Endometrial microvascular endothelial cells (primary cell): ENCODE measurements around the gene GMNN. TPM values are rescaled to one million over a fixed set of nuclear protein-coding genes. Genes with fewer than 3 reads are reported as not detected.
"Not testable (repeated sequence)": the region's sequence is repeated elsewhere in the genome, so short reads cannot be mapped to it uniquely, and the experiment has no call there.

Experiments
- in situ Hi-C: cut with HindIII; loops from 2 replicates; pipeline ENCODE4 v1.10.0; 2017; ENCODE audit warnings: low sequenced_read_pairs, low pct_unique_long_range_greater_than_20kb; ENCODE audit errors: inconsistent ontology term
- total RNA-seq: library from RNA; depleted of rRNA; stranded (reverse); fragments of >200 nt; gene quantifications from one replicate; pipeline ENCODE4 v1.2.3, GENCODE V29; 2015; ENCODE audit errors: inconsistent ontology term

Gene GMNN
- total RNA-seq = 32.7 TPM

DNA sequence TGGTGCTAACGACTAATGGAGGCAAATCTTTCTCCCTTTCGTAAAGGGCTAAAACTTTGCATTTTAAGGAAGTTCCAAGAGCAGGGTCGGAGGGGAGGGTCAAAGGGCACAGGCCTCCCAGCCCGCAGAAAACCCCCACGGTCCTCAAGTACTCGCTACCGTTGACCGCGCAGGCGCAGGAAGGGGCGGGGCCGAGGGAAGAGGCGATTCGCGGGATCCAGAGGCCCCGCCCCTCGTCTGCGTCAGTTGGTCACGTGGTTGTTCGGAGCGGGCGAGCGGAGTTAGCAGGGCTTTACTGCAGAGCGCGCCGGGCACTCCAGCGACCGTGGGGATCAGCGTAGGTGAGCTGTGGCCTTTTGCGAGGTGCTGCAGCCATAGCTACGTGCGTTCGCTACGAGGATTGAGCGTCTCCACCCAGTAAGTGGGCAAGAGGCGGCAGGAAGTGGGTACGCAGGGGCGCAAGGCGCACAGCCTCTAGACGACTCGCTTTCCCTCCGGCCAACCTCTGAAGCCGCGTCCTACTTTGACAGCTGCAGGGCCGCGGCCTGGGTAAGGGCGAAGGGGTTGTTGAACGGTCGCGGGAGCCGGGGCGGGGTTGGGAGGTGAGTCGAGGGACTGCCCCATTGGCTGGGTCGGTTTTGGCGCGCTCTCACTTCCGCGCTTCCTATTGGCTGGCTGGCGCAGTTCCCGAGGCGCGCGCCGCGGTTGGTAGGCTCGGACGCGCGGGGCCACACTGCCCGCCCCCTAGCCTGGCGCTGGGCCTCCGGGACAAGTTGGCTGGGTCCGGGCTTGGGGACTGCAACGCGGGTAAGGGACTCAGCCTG, at the start of gene GMNN:
Gene GMNN (plus strand): TSS at position 242 of the 824 bp plus-strand sequence. CDS start 2,310 bp downstream, outside the sequence.
- in situ Hi-C loops = loop anchor here (10.0 kb wide), 1 partner anchor 50 kb away; no protein-coding TSS in a partner anchor

DNA sequence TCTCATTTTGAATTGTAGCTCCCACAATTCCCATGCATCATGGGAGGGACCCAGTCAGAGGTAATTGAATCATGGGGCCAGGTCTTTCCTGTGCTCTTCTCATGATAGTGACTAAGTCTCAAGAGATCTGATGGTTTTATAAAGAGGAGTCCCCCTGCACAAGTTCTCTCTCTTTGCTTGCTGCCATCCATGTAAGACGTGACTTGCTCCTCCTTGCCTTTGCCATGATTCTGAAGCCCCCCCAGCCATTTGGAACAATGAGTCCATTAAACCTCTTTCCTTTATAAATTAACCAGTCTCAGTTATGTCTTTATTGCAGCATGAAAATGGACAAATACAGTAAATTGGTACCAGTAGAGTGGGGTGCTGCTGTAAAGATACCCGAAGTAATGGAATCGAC, 44.1 kb upstream of the GMNN start:
- in situ Hi-C loops = not testable (repeated sequence)

DNA sequence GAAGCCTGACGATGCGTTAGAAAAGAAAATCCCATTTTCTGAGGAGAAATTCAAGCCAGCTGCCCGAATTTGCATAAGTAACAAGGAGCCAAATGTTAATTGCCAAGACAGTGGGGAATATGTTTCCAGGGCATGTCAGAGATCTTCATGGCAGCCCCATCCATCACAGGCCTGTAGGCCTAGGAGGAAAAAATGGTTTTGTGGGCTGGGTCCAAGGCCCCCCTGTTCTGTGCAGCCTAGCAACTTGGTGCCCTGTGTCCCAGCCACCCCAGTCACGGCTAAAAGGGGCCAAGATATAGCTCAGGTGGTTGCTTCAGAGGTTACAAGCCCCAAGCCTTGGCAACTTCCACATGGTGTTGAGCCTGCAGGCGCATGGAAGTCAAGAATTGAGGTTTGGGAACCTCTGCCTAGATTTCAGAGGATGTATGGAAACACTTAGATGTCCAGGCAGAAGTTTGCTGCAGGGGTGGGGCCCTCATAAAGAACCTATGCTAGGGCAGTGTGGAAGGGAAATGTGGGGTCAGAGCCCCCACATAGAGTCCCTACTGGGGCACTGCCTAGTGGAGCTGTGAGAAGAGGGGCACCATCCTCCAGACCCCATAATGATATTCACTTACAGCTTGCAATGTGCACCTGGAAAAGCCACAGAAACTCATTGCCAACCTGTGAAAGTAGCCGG, 43.1 kb upstream of the GMNN start:
- in situ Hi-C loops = not testable (repeated sequence)

DNA sequence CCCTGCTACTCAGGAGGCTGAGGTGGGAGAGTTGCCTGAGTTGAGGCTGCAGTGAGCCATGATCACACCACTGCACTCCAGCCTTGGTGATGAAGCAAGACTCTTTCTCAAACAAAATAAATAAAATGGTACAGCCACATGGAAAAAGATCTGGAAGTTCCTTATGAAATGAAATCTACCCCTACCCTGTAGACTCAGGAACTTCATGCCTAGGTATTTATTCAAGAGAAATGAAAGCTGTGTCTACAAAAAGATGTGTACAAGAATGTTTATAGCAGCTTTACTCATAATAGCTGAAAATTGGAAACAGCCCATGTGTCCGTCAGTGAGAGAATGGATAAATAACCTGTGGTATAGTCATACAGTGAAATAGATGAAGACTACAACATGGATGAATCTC, 40.6 kb upstream of the GMNN start:
- in situ Hi-C loops = no loop called here

DNA sequence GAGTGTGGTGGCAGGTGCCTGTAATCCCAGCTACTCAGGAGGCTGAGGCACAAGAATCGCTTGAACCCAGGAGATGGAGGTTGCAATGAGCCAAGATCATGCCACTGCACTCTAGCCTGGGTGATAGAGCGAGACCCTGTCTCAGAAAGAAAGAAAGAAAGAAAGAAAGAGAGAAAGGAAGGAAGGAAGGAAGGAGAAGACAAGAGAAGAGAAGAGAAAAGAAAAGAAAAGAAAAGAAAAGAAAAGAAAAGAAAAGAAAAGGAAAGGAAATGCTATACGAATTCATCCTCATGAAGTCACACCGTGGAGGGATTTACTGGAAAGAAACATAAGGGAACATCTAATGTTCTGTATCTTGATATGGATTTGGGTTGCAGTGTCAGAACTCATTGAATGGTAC, 40.0 kb upstream of the GMNN start:
- in situ Hi-C loops = not testable (repeated sequence)

DNA sequence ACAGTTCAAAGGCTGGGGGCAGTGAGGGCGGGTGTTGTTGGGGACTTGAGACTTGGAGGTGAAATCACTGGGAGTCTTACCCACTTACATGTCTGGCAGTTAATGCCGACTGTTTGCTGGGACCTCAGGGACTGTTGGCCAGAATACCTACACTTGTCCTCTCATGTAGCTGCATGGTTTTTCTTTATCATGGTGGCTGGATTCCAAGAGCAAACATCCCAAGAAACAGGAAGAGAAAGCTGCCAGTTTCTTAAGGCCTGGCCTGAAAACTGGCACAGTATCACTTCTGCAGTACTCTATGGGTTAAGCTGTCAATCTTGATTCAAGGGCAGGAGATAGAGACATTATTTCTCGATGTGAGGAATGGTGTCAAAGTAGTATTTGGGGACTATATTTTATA, 36.0 kb upstream of the GMNN start:
- in situ Hi-C loops = no loop called here

DNA sequence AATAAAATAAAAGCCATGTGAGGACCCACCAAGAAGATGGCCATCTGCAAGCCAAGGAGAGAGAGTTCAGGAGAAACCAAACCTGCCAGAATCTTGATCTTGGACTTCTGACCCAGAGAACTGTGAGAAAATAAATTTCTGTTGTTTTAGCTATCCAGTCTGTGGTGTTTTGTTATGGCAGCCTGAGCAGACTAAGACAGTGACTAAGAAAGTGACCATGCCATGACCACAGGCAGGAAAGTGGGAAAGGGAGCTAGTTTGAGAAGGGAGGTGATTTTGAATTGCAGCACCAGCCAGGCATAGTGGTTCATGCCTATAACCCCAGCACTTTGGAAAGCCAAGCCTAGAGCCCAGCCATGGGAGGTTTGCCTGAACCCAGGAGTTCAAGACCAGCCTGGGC, 33.9 kb upstream of the GMNN start:
- in situ Hi-C loops = no loop called here

DNA sequence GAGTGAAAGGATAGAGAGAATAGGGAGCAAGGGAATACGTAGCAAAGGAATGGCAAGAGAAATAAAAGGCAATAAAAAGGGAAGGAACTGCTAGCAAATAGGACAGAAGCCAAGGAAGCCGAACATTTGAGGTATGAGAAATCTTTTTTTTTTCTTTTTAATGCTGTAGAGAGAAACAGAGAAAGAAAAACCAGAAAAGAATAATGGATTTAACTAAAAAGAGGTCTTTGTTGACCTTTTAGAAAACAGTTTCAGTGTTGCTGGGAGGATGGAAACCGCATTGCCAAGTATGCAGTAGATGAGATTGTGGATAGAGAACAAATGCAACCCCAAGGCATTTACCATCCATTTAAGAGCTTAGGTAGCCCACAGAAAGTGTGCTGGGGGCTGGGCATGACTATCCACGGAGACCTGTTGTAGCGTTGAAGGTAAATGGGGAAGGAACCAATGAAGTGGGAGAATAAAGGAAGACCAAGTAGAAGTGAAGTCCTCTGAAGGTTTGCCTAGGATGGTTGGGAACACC, 32.5 kb upstream of the GMNN start:
- in situ Hi-C loops = no loop called here

DNA sequence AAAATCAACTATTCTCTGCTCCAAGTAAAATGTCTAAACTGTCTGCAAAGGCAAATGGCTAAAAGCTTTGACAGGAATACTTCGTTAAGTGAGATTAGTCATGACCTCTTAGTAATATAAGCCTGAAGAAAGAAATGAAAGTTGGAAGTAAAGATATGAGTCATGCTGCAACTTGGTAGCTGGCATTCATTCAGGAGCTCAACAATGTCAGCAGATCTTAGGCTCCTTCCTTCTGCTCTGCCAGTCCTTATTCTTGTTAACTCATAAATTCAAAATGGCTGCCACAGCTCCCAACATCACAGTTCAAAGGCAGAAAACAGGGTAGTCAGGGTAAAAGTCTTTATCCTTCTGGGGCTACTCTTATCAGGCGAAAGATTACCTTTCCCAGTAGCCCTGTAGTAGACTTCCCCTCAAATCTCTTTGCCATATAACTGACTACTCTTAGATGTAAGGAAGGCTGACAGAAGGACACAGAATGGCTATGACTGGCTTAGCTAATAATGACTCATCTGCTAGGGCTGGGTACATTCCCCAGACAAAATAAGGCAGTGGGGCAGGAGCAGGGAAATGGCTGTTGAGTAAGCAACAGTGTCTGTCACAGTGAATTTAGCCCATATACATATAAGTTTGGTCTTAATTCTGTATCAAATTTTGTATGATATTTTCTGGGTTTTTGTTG, 31.3 kb upstream of the GMNN start:
- in situ Hi-C loops = no loop called here

DNA sequence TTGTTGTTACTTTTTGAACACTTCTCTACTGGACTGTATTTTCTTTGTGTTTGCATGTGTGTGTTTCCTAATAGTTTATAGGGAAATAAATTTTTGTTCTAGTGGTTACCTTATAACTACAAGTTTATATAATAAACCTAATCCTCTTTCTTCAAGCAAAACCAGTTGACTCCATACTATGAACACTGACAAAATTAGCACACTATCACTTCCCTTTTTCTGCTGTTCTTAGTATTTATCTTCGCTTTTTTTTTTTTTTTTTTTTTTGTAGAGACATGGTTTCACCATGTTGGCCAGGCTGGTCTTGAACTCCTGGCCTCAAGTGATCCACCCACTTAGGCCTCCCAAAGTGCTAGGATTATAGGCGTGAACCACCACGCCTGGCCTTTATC, 30.8 kb upstream of the GMNN start:
- in situ Hi-C loops = no loop called here

DNA sequence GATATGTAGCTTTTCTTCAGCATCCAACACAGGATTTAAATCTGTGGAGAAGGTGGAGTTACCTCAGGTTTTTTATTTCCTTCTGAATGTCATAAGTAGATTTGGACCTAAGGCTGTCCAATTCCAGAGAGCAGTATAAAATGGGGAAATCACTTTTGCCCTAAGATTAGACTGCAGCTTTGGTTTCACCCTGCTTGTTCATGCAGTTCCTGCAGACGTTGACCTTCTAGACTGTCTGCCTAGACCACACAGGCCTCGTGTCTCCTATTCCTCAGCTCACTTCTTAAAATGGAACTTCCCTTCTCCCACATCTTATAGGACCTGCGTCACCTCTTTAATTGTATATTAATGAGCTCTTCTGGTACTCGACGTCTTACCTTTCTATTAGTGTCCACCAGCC, 29.8 kb upstream of the GMNN start:
- in situ Hi-C loops = no loop called here

DNA sequence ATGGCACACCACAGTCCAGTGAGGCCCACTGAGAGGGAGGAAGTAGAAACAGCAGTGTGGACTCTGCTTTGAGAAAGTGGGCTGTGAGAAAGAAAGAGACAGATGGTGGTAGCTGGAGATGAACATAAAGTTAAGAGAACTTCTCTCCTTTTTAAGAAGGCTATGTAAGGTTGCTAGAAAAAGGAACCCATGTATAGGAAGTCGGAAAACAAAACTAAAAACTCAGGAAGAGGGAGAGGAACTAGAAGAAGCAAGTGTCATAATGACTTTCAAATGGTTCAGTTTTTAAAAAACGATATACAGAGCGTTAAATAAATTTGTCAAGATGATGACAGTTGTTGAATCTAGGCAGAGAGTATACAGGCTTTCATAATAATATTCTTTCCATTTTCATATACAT, 25.4 kb upstream of the GMNN start:
- in situ Hi-C loops = no loop called here

DNA sequence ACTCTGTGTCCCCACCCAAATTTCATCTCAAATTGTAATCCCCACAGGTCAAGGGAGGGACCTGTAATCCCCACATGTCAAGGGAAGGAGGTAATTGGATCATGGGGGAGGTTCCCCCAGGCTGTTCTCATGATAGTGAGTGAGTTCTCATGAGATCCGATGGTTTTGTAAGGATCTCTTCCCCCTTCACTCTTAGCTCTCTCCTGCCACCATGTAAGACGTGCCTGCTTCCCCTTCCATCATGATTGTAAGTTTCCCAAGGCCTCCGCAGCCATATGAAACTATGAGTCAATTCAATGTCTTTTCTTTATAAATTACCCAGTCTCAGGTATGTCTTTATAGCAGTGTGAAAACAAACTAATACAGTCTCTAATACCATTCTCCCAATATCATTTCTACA, 23.9 kb upstream of the GMNN start:
- in situ Hi-C loops = not testable (repeated sequence)

DNA sequence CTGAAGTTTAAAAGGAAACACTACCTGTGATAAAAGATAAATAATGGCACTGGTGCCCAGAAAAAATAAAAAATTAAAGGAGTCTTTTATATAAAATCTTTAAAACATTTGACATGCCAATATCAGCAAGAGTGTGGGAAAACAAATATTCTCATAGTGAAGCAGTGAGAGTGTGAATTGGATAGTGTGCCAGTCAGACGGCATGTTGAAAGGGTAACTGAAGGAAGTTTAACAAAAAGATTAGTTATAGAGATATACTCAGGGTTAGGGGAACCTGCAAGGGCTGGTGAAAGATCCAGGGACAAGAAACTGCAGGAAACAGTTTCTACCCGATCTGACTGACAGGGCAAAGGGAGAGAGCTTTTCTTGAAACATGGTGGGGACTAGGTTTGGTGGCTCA, 22.2 kb upstream of the GMNN start:
- in situ Hi-C loops = no loop called here

DNA sequence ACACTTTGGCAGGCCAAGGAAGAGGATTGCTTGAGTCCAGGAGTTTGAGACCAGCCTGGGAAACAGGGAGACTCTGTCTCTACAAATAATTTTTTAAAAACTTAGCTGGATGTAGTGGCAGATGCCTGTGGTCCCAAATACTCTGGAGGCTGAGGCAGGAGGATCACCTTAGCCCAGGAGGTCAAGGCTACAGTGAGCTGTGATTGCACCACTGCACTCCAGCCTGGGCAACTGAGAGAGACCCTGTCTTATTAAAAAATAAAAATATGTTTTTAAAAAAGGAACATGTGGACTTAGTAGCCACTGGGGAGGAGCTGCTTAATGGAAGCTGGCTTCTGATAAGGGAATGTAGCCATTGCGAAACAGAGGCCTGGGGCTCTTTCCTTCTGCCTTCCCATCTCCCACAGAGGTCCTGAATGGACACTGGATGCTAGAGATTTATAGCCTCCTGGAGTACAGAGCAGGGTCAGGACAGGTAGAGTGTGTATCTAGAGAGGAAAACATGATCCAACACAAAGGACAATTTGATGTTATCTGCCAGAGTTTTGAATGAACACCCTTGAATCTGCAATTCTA, 21.7 kb upstream of the GMNN start:
- in situ Hi-C loops = no loop called here

DNA sequence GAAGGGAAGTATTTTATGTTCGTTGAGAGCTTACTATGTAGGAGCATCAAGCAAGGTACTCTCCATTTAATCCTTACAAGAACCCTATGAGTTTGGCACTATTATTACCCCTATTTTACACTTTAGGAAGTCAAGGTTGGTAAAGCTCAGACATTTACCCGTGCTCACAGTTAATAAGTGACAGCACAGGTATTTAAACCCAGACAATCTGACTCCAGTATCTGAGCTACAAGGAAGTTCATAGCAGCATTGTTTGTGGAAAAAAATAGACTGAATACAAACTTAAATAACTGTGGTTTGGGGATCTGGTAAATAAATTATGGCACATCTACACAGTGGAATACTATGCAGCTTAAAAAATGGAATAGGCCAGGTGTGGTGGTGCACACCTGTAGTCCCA, 21.2 kb upstream of the GMNN start:
- in situ Hi-C loops = no loop called here

DNA sequence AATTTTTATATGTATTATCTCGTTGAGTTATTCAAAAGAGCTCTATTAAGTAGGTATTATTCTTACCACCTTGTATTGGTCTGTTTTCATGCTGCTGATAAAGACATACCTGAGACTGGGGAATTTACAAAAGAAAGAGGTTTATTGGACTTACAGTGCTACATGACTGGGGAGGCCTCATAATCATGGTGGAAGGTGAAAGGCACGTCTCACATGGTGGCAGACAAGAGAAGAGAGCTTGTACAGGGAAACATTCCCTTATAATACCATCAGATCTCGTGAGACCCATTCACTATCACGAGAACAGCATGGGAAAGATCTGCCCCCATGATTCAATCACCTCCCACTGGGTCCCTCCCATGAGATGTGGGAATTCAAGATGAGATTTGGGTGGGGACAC, 20.4 kb upstream of the GMNN start:
- in situ Hi-C loops = not testable (repeated sequence)

DNA sequence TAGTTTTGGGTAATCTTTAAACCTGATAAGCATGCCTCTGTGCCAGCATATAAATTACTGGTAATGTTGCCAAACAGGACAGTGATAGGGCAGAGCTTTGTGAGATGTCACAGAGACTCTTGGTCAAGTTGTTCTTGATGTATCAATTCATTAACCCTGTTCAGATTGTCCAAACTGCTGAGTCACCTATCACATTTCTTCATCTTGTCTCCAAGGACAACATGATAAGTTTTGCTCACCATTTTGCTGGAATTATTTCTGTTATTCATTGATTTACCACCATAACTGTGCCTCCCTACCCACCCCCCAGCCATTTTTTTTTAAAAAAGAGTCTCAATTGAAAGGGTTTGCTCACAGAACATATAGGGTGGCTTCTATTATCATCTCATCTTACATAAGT, 19.5 kb upstream of the GMNN start:
- in situ Hi-C loops = no loop called here

DNA sequence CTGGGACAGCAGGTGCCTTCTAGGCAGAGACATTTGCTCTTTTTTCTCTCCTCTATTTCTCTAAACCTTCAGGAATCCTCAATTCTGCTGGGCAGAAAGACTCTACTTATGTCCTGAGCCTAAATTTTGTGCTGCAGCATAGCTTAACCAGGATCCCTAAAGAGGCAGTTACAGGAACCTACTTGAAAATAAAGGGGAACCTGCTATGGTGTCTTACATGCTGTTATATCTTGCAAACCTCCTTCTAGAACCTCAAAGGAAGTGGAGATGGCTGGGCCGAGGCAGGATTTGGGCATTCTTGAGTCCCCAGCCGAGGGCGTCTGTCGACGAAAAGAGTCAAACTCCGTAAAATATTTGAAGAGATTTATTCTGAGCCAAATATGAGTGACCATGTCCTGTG, 17.1 kb upstream of the GMNN start:
- in situ Hi-C loops = no loop called here
